Muscle of leg (tissue), 11 donors: ENCODE measurements around the gene FRAT2. TPM values are rescaled to one million over a fixed set of nuclear protein-coding genes. Genes with fewer than 3 reads are reported as not detected.
A peak's percentile ranks its signal among the peaks of the same experiment; 100 is the strongest.

Experiments
- DNase-seq: peaks from one replicate; pipeline ENCODE4 v3.0.0; 2013
- H3K27ac ChIP-seq: one replicate; pipeline ENCODE4 v1.5.1; 2013; ENCODE audit warnings: mild to moderate bottlenecking, low read length, control low read depth
- H3K27me3 ChIP-seq: one replicate; pipeline ENCODE4 v1.6.1; 2013; ENCODE audit warnings: low read length; ENCODE audit not compliant: control insufficient read depth, insufficient read depth
- H3K36me3 ChIP-seq: one replicate; pipeline ENCODE4 v1.6.1; 2013; ENCODE audit warnings: low read length; ENCODE audit not compliant: control insufficient read depth, insufficient read depth
- H3K4me1 ChIP-seq: one replicate; pipeline ENCODE4 v1.6.1; 2013; ENCODE audit warnings: low read length; ENCODE audit not compliant: control insufficient read depth, insufficient read depth
- H3K4me3 ChIP-seq: one replicate; pipeline ENCODE4 v1.5.1; 2013; ENCODE audit warnings: low read length, control low read depth
- H3K9me3 ChIP-seq: replicated peaks from 2 replicates; pipeline ENCODE4 v1.6.1; 2013; ENCODE audit warnings: low read depth, low read length; ENCODE audit not compliant: control insufficient read depth
- WGBS: methylation state at CpG from one replicate; pipeline ENCODE4 v1.1.5; 2013; ENCODE audit warnings: missing lambda C conversion rate; ENCODE audit not compliant: insufficient coverage; 5-methylcytosine and 5-hydroxymethylcytosine counted together
- polyA plus RNA-seq, 8 donors: library from polyadenylated mRNA; unstranded; fragments of 120-200 nt; gene quantifications; one replicate each; pipeline versions ENCODE4 v1.2.1 to v1.2.3, GENCODE V29; 2013; ENCODE audit warnings: inconsistent platforms in 1 of 8, low replicate concordance in 1 of 8; ENCODE audit not compliant: insufficient read length in 8 of 8, insufficient read depth in 1 of 8
- total RNA-seq: library from RNA; stranded (reverse); fragments of 120-200 nt; gene quantifications from one replicate; pipeline ENCODE4 v1.2.4, GENCODE V29; 2013

Gene FRAT2
- total and polyA plus RNA-seq, 9 donors = 3.6 to 5.3 (median 4.3) TPM

DNA sequence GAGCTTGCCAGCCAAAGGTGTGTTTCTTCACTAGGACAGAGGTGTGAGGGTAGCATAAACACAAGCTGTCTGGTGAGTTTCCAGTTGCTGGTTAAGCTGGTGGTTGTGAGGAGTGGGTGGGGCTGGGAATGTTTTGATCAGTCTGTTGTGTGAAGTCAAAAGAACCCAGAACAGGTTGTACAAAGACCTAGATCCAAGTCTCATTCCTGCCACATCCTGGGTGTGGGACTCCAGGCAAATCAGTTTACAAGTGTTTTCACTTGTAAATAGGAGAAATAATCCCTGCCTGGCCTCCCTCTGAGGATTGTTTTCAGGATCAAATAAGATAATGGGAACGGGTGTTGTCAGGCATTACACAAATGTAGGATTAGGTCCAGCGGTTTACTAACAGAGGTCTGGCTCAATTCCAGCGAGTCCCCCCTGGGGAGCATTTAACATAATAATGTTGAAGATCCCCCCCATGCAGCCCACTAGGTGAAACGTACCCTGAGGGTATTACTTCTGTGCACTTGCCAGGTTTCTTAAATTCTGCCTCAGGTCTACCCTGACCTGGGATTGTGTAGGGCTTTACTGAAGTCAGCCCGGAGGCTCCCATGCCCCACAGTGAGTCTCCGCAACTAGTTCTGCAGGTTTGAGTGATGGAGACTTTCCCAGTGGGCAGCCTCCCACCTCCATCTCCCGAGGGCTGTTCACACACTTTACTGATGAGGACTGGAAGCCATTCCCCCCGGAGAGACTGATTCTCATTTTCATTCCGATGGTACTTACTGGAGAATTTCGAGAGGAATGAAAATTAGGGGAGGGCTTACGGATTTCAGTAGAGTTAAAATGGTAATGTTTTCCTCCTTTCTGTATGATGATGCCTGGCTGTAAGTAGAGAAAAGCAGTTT, 2.7 kb upstream of the FRAT2 start:
- Histone ChIP-seq H3K9me3 (no peaks in the 10 kb centered on the region), H3K4me3 (no peak overlapping the region), H3K36me3 (no peaks in the 10 kb centered on the region), H3K4me1 (peaks cover 18% of the 10 kb centered on the region), H3K27me3 (peaks cover 21% of the 10 kb centered on the region), H3K27ac (no peak overlapping the region)
- no CpG with 5 or more reads among the region's 11 CpGs for WGBS
- no peak for DNase-seq

DNA sequence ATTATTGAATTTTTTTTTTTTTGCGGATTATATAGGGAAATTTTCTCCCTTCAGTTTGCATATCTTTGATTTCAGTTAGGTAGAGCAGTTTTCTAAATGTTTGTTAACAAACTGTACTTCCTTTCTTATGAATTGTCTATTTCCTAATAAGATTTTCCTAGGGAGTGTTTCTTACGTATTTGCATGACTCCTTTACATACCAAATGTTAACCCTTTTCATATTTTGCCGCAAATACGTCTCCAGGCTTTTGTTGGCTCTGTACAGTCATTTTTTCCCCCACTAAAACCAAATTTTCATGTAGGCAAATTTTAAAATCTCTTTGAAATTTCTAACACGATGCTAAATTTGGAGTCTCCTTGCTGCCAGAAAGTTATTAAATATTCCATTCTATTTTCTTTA, 1.9 kb upstream of the FRAT2 start:
- Histone ChIP-seq H3K4me1 (peaks cover 26% of the 10 kb centered on the region), H3K27ac (no peak overlapping the region), H3K9me3 (no peaks in the 10 kb centered on the region)

DNA sequence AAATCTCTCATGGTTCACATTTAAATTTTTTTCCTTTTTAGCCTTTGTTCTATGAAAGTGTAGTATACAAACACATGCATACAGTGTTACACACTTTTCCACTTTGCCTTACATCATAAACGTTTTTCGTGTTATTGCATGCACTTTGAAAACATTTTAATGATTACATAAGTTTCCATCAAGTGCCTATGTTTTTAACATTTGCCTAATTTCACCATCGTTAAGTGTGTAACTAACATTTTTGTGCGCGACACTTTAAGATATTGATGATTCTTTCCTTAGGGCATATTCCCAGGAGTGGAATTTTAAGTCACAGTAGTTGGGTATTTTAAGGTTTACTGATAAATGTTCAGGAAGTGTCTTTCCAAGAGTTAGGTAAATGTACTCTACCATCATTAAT, 1.5 kb upstream of the FRAT2 start:
- WGBS = no CpG with 5 or more reads among the region's 5 CpGs
- peaks cover 2% of the 10 kb centered on the region for H3K36me3 ChIP-seq
- DNase-seq = no peak
- no peak overlapping the region for H3K27ac ChIP-seq
- peaks cover 28% of the 10 kb centered on the region for H3K4me1 ChIP-seq
- H3K4me3 ChIP-seq = no peak overlapping the region
- H3K9me3 ChIP-seq = no peaks in the 10 kb centered on the region
- peaks cover 21% of the 10 kb centered on the region for H3K27me3 ChIP-seq

More for the DNA sequence above, 1.9 kb upstream of the FRAT2 start:
- Histone ChIP-seq H3K27me3 (peaks cover 21% of the 10 kb centered on the region), H3K36me3 (no peaks in the 10 kb centered on the region), H3K4me3 (no peak overlapping the region)
- WGBS = no CpG with 5 or more reads among the region's 5 CpGs
- DNase-seq = no peak

DNA sequence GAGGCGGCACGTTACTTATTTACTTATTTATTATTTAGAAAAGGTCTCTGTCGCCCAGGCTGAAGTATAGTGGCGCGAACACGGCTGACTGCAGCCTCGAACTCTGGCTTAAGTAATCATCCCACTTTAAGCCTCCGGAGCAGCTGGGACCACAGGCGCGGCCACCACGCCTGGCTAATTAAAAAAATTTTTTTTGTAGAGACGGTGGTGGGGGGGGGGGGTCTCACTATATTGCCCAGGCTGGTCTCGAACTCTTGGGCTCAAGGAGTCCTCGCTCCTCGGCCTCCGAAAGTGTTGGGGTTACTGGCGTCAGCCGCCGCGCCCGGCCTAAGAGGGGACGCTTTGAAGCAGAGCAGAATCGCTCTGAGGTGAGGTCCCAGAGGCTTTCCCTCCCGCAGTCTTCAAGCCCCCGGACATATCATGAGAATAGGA, 675 bp upstream of the FRAT2 start:
- H3K4me3 ChIP-seq = peak overlapping the region; percentile 60
- H3K27ac ChIP-seq = no peak overlapping the region
- no peak for DNase-seq
- H3K4me1 ChIP-seq = peaks cover 28% of the 10 kb centered on the region
- peaks cover 4% of the 10 kb centered on the region for H3K36me3 ChIP-seq
- WGBS = 6% methylated on average over 7 of the region's 25 CpGs
- peaks cover 21% of the 10 kb centered on the region for H3K27me3 ChIP-seq
- no peaks in the 10 kb centered on the region for H3K9me3 ChIP-seq

- Histone ChIP-seq H3K4me3 (peak overlapping the region; percentile 60), H3K4me1 (peaks cover 28% of the 10 kb centered on the region), H3K27ac (peak overlapping the region; percentile 67), H3K9me3 (no peaks in the 10 kb centered on the region), H3K27me3 (peaks cover 21% of the 10 kb centered on the region), H3K36me3 (peaks cover 4% of the 10 kb centered on the region)
- WGBS = under 1% methylated on average over 89 of the region's 89 CpGs
- peak; percentile 53 for DNase-seq
Measured at GRCh38 chr10:97333601-97334369, 744 bp downstream of the FRAT2 start.

GRCh38 chr10:97333351-97333600, 1.3 kb downstream of the FRAT2 start:
- Histone ChIP-seq H3K27me3 (peaks cover 20% of the 10 kb centered on the region), H3K4me1 (peaks cover 28% of the 10 kb centered on the region), H3K27ac (peak overlapping the region; percentile 67), H3K4me3 (peak overlapping the region; percentile 48), H3K36me3 (peaks cover 4% of the 10 kb centered on the region), H3K9me3 (no peaks in the 10 kb centered on the region)
- peak; percentile 50 for DNase-seq
- WGBS = 4% methylated on average over 3 of the region's 7 CpGs

GRCh38 chr10:97332591-97333350, 1.8 kb downstream of the FRAT2 start:
- WGBS = 21% methylated on average over 9 of the region's 18 CpGs
- Histone ChIP-seq H3K36me3 (peaks cover 4% of the 10 kb centered on the region), H3K4me3 (peak overlapping the region; percentile 48), H3K4me1 (peaks cover 28% of the 10 kb centered on the region), H3K9me3 (no peaks in the 10 kb centered on the region), H3K27ac (peak overlapping the region; percentile 67), H3K27me3 (peaks cover 17% of the 10 kb centered on the region)
- peak; percentile 72 for DNase-seq

DNA sequence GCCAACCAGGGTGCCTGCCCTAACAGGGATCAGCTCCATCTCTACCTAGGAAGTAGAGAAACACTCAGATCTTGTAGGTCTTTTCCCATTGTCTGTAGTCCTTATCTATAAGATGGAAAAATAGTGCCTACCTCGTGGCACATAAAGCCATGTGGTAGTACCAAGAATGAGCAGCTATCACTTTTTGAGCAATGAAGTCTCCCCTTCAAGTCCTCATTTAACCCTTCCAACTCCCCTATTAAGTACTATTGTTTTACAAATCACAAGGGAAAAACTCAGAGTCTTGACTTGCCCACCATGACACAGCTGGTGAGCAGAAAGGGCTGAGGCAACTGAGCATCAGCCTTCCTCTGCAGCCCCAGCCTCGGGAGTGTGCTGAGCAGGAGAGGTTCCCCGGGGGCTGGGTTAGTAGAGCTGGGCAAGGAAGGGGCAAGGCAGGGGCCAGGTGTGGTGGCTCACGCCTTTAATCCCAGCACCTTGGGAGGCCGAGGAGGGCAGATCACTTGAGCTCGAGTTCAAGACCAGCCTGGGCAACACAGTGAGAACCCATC, 3.3 kb downstream of the FRAT2 start:
- Histone ChIP-seq H3K27me3 (peaks cover 9% of the 10 kb centered on the region), H3K9me3 (no peaks in the 10 kb centered on the region), H3K36me3 (peaks cover 4% of the 10 kb centered on the region), H3K27ac (no peak overlapping the region), H3K4me1 (peaks cover 26% of the 10 kb centered on the region), H3K4me3 (no peak overlapping the region)
- WGBS = 58% methylated on average over 2 of the region's 6 CpGs
- DNase-seq = no peak

- no peak overlapping the region for H3K4me3 ChIP-seq
- H3K36me3 ChIP-seq = peaks cover 4% of the 10 kb centered on the region
- 92% methylated on average over 5 of the region's 5 CpGs for WGBS
- H3K27ac ChIP-seq = no peak overlapping the region
- no peak for DNase-seq
- no peaks in the 10 kb centered on the region for H3K9me3 ChIP-seq
- peaks cover 21% of the 10 kb centered on the region for H3K4me1 ChIP-seq
- no peaks in the 10 kb centered on the region for H3K27me3 ChIP-seq
Measured at GRCh38 chr10:97329766-97330165, 4.8 kb downstream of the FRAT2 start.
